IMR-90 (cell line): ENCODE measurements around the gene MYLK4. TPM values are rescaled to one million over a fixed set of nuclear protein-coding genes. Genes with fewer than 3 reads are reported as not detected.

Experiments
- ATAC-seq: fragments of 200-7000 bp; cut with Tn5 transposase; 2 replicates; pipeline ENCODE4 v1.9.1; 2020; ENCODE audit warnings: low read depth, mild to moderate bottlenecking, moderate library complexity
- BruUV-seq: library from RNA; stranded (reverse); fragments of 400-500 nt; replicated peaks from 2 replicates; lab custom pipeline; 2021; lab: Mats Ljungman, UMichigan
- CTCF ChIA-PET: fragments of 300-600 bp; formaldehyde crosslinking; extraction: SDS; loops from one replicate; lab custom pipeline; 2021; ENCODE audit warnings: antibody characterized with exemption; lab: Yijun Ruan, JAX
- POLR2A ChIA-PET: fragments of 300-600 bp; sonication (Branson Sonifier 250); formaldehyde crosslinking; loops from one replicate; lab custom pipeline; 2022; ENCODE audit warnings: antibody characterized with exemption; ENCODE audit not compliant: unreplicated experiment; lab: Charles Lee
- DNase-seq: peaks from one replicate; pipeline ENCODE4 v3.0.0; 2013
- H2AFZ ChIP-seq: replicated peaks from 2 replicates; pipeline ENCODE3; 2013; ENCODE audit warnings: low read length, mild to moderate bottlenecking; ENCODE audit not compliant: poor library complexity
- H2AK5ac ChIP-seq: 2 replicates; pipeline ENCODE4 v1.6.1; 2013; ENCODE audit warnings: low read depth, low read length, inconsistent platforms
- H2AK9ac ChIP-seq: replicated peaks from 2 replicates; pipeline ENCODE3; 2013; ENCODE audit warnings: mild to moderate bottlenecking, low read depth, low read length, moderate library complexity; ENCODE audit not compliant: poor library complexity
- H2BK120ac ChIP-seq: 2 replicates; pipeline ENCODE4 v1.6.1; 2013; ENCODE audit warnings: low read depth, low read length, inconsistent platforms
- H2BK15ac ChIP-seq: 3 replicates; pipeline ENCODE4 v1.6.1; 2013; ENCODE audit warnings: low read depth, low read length, inconsistent platforms
- H2BK20ac ChIP-seq: 2 replicates; pipeline ENCODE4 v1.6.1; 2013; ENCODE audit warnings: low read depth, mild to moderate bottlenecking, inconsistent platforms, low read length, moderate library complexity
- H2BK5ac ChIP-seq: 2 replicates; pipeline ENCODE4 v1.6.1; 2013; ENCODE audit warnings: mild to moderate bottlenecking, low read depth, low read length, inconsistent platforms; ENCODE audit not compliant: poor library complexity, severe bottlenecking
- H3K14ac ChIP-seq: replicated peaks from 2 replicates; pipeline ENCODE4 v1.6.1; 2013; ENCODE audit warnings: low read depth, low read length, inconsistent platforms
- H3K18ac ChIP-seq: 2 replicates; pipeline ENCODE4 v1.6.1; 2013; ENCODE audit warnings: low read depth, low read length, control low read depth
- H3K23ac ChIP-seq: 2 replicates; pipeline ENCODE4 v1.6.1; 2013; ENCODE audit warnings: low read depth, low read length, inconsistent platforms
- H3K27ac ChIP-seq: 2 replicates; pipeline ENCODE4 v1.5.1; 2013; ENCODE audit warnings: mild to moderate bottlenecking, control low read depth, low read length; ENCODE audit not compliant: insufficient read depth
- H3K27me3 ChIP-seq: 2 replicates; pipeline ENCODE4 v1.6.1; 2013; ENCODE audit warnings: low read length; ENCODE audit not compliant: control insufficient read depth, insufficient read depth
- H3K36me3 ChIP-seq: 2 replicates; pipeline ENCODE4 v1.6.1; 2013; ENCODE audit warnings: low read length, mixed read lengths; ENCODE audit not compliant: control insufficient read depth, insufficient read depth
- H3K4ac ChIP-seq: 2 replicates; pipeline ENCODE4 v1.6.1; 2013; ENCODE audit warnings: low read depth, low read length, inconsistent platforms
- H3K4me1 ChIP-seq: 2 replicates; pipeline ENCODE4 v1.6.1; 2013; ENCODE audit warnings: low read length, mixed read lengths; ENCODE audit not compliant: control insufficient read depth, insufficient read depth
- H3K4me2 ChIP-seq: 2 replicates; pipeline ENCODE4 v1.6.1; 2013; ENCODE audit warnings: low read depth, mild to moderate bottlenecking, control low read depth, low read length, moderate library complexity
- H3K4me3 ChIP-seq: 2 replicates; pipeline ENCODE4 v1.5.1; 2013; ENCODE audit warnings: low read depth, mild to moderate bottlenecking, control low read depth, low read length, moderate library complexity; ENCODE audit not compliant: insufficient read depth
- H3K56ac ChIP-seq: 2 replicates; pipeline ENCODE4 v1.6.1; 2013; ENCODE audit warnings: low read length, inconsistent platforms; ENCODE audit not compliant: insufficient read depth; ENCODE audit errors: extremely low read depth
- H3K79me1 ChIP-seq, 2 experiments: 2 replicates each; pipeline ENCODE4 v1.6.1; 2013; ENCODE audit warnings: low read length in 2 of 2, inconsistent platforms in 1 of 2, low read depth in 1 of 2
- H3K9ac ChIP-seq: 2 replicates; pipeline ENCODE4 v1.6.1; 2013; ENCODE audit warnings: low read depth, low read length, control low read depth
- H3K9me1 ChIP-seq: 2 replicates; pipeline ENCODE4 v1.6.1; 2013; ENCODE audit warnings: low read length, inconsistent platforms; ENCODE audit not compliant: insufficient read depth
- H3K9me3 ChIP-seq: 2 replicates; pipeline ENCODE4 v1.6.1; 2013; ENCODE audit warnings: low read length; ENCODE audit not compliant: control insufficient read depth, insufficient read depth
- H4K20me1 ChIP-seq: 2 replicates; pipeline ENCODE4 v1.6.1; 2013; ENCODE audit warnings: low read length, inconsistent platforms; ENCODE audit not compliant: insufficient read depth
- H4K5ac ChIP-seq: 2 replicates; pipeline ENCODE4 v1.6.1; 2013; ENCODE audit warnings: mild to moderate bottlenecking, low read depth, low read length, control low read depth
- H4K8ac ChIP-seq, 2 experiments: 2 replicates each; pipeline ENCODE4 v1.6.1; 2013; ENCODE audit warnings: low read depth in 2 of 2, low read length in 2 of 2, control low read depth in 1 of 2, inconsistent platforms in 1 of 2
- H4K91ac ChIP-seq: 2 replicates; pipeline ENCODE4 v1.6.1; 2013; ENCODE audit warnings: low read depth, low read length, inconsistent platforms; ENCODE audit not compliant: insufficient read depth
- CEBPB ChIP-seq: IDR thresholded peaks from 2 replicates; pipeline ENCODE4 v1.6.1; 2012; ENCODE audit warnings: low read depth, low read length, improper control_type of control experiment
- CHD1 ChIP-seq: IDR thresholded peaks from 2 replicates; pipeline ENCODE4 v1.6.1; 2012; ENCODE audit warnings: low read depth, low read length, improper control_type of control experiment
- ELK1 ChIP-seq: fragments of 150-350 bp; IDR thresholded peaks from 2 replicates; pipeline ENCODE4 v1.6.1; 2016; ENCODE audit warnings: low read depth, mild to moderate bottlenecking, low read length, moderate library complexity, borderline replicate concordance
- FOS ChIP-seq: fragments of 150-350 bp; IDR thresholded peaks from 2 replicates; pipeline ENCODE4 v1.6.1; 2016; ENCODE audit warnings: low read depth, low read length
- MAFK ChIP-seq: IDR thresholded peaks from 2 replicates; pipeline ENCODE4 v1.6.1; 2012; ENCODE audit warnings: low read depth, low read length, improper control_type of control experiment
- MXI1 ChIP-seq: IDR thresholded peaks from 2 replicates; pipeline ENCODE4 v1.6.1; 2012; ENCODE audit warnings: low read depth, mild to moderate bottlenecking, low read length, moderate library complexity, borderline replicate concordance
- POLR2A ChIP-seq: IDR thresholded peaks from 2 replicates; pipeline ENCODE4 v1.6.1; 2012; ENCODE audit warnings: mild to moderate bottlenecking, low read depth, low read length
- RAD21 ChIP-seq: IDR thresholded peaks from 2 replicates; pipeline ENCODE4 v1.6.1; 2012; ENCODE audit warnings: low read length, improper control_type of control experiment
- RCOR1 ChIP-seq: IDR thresholded peaks from 2 replicates; pipeline ENCODE4 v1.6.1; 2012; ENCODE audit warnings: mild to moderate bottlenecking, low read length, improper control_type of control experiment; ENCODE audit not compliant: insufficient replicate concordance
- RFX5 ChIP-seq: IDR thresholded peaks from 2 replicates; pipeline ENCODE4 v1.8.0; 2012; ENCODE audit warnings: low read depth, mild to moderate bottlenecking, low read length, moderate library complexity
- SMC3 ChIP-seq: fragments of 150-350 bp; IDR thresholded peaks from 2 replicates; pipeline ENCODE4 v1.6.1; 2016; ENCODE audit warnings: low read depth, mild to moderate bottlenecking, antibody characterized with exemption, low read length, moderate library complexity
- USF2 ChIP-seq: fragments of 150-350 bp; IDR thresholded peaks from 2 replicates; pipeline ENCODE4 v1.6.1; 2017; ENCODE audit warnings: mild to moderate bottlenecking, antibody characterized with exemption, low read length, low read depth
- WGBS, 2 experiments: methylation state at CpG; one replicate each; pipeline versions ENCODE4 v1.1.5 to v1.1.7; 2013; ENCODE audit warnings: missing lambda C conversion rate in 2 of 2; ENCODE audit not compliant: insufficient read length in 1 of 2; ENCODE audit errors: extremely low coverage in 2 of 2; 5-methylcytosine and 5-hydroxymethylcytosine counted together
- dilution Hi-C: fragments of 300-500 bp; cut with HindIII; formaldehyde crosslinking; loops from one replicate; pipeline ENCODE4 v1.14.3; 2018; ENCODE audit warnings: low sequenced_read_pairs; ENCODE audit not compliant: unreplicated experiment
- in situ Hi-C: fragments of 300-500 bp; cut with MboI; formaldehyde crosslinking; loops from 3 replicates; pipeline ENCODE4 v1.14.3; 2019; ENCODE audit warnings: low sequenced_read_pairs, inconsistent platforms, mixed read lengths
- intact Hi-C: fragments of 100-400 bp; cut with micrococcal nuclease; formaldehyde crosslinking; loops from 2 replicates; pipeline ENCODE4 v1.10.0; 2022
- polyA plus RNA-seq, 3 experiments: library from polyadenylated mRNA; depleted of rRNA; stranded (reverse); fragments of >200 nt; gene quantifications; 2 replicates each; pipeline ENCODE4 v1.2.3, GENCODE V29; 2012; ENCODE audit warnings: low replicate concordance in 1 of 3
- total RNA-seq: library from RNA; depleted of rRNA; stranded (reverse); fragments of >200 nt; gene quantifications from 2 replicates; pipeline ENCODE4 v1.2.3, GENCODE V29; 2012

The MYLK4 gene
- total and polyA plus RNA-seq, 2 of the 4 experiments (the other 2 are of a cell fraction): under 0.01 to 0.07 TPM

GRCh38 chr6:2615251-2615650 lies 135.5 kb downstream of the MYLK4 start:
- Histone ChIP-seq H3K4me3 (no peak overlapping the region), H2BK120ac (no peak overlapping the region), H2BK5ac (no peak overlapping the region), H3K4me2 (no peak overlapping the region), H4K5ac (no peak overlapping the region; the same call in 1 of the 2 replicates), H3K27me3 (peaks cover 18% of the 10 kb centered on the region), H4K20me1 (no peaks in the 10 kb centered on the region), H3K36me3 (no peaks in the 10 kb centered on the region), H2BK15ac (no peak overlapping the region), H2BK20ac (no peak overlapping the region), H3K4me1 (no peaks in the 10 kb centered on the region; the same call in 1 of the 2 replicates), H3K23ac (no peak overlapping the region), H3K9me1 (no peaks in the 10 kb centered on the region), H4K91ac (no peak overlapping the region), H3K4ac (no peak overlapping the region), H3K14ac (no peak overlapping the region), H3K27ac (no peak overlapping the region), H3K18ac (no peak overlapping the region; the same call in 1 of the 2 replicates), H3K56ac (no peak overlapping the region), H4K8ac (no peak overlapping the region), H3K9ac (no peak overlapping the region), H2AK5ac (no peak overlapping the region), H3K9me3 (peaks cover 3% of the 10 kb centered on the region; the same call in 1 of the 2 replicates), H2AFZ (no peak overlapping the region), H3K79me1 (no peaks in the 10 kb centered on the region), H2AK9ac (no peak overlapping the region)
- BruUV-seq: no TSS peak
- dilution Hi-C loops (no loop called here), in situ Hi-C loops (no loop called here), intact Hi-C loops (no loop called here)
- ChIA-PET POLR2A (no interaction called here), CTCF (no interaction called here)
- no peak for DNase-seq
- WGBS, 2 experiments: no CpG with 5 or more reads among the region's 3 CpGs
- ATAC-seq: no peak
- TF ChIP-seq RCOR1 (no peak), ELK1 (no peak), MXI1 (no peak), SMC3 (no peak), RFX5 (no peak), MAFK (no peak), USF2 (no peak), CHD1 (no peak), RAD21 (no peak), FOS (no peak), POLR2A (no peak), CEBPB (no peak)
